ENCODE results near the gene HGD. TPM values are rescaled to one million over a fixed set of nuclear protein-coding genes. Genes with fewer than 3 reads are reported as not detected.

HGD gene
- polyA plus RNA-seq, 1 of the 3 experiments (the other 2 are of a cell fraction), result not detected

DNA sequence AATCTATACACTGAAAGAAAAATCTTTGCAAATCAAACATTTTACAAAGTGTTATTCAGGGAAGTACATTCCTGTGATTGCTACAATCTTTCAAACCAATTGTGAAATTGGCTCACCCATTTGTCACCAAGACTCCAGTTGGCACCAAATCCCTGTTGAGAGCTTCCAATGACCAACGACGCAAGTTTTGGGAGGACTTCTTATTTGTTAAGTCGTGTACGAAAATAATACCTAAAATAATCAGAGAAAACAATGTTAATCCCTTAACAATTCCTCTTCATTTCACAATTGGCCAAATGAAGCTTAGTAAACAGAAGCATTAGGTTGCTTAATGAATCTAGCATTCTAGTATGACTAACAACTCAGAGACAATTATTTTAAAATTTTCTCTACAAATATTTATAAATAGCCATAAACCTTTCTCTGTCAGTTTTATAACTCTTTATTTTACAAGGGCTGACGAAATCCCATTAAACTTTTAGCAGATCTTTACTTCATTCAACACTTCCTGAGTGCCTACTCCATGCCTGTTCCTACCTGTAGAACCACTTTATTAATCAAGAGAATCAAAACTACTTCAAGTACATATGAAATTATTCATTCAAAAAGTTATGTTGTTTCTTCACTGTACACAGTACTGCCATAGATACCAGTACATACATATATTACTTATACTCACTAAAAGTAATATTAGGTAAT is 24.0 kb upstream of the HGD start (continued):
- TF ChIP-seq, protein P1, sequence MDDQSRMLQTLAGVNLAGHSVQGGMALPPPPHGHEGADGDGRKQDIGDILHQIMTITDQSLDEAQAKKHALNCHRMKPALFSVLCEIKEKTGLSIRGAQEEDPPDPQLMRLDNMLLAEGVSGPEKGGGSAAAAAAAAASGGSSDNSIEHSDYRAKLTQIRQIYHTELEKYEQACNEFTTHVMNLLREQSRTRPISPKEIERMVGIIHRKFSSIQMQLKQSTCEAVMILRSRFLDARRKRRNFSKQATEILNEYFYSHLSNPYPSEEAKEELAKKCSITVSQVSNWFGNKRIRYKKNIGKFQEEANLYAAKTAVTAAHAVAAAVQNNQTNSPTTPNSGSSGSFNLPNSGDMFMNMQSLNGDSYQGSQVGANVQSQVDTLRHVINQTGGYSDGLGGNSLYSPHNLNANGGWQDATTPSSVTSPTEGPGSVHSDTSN (IDR thresholded peaks at IDR 0.05), result no peak
- TF ChIP-seq CHD2 (IDR thresholded peaks at IDR 0.05; ENCODE audit: low read length, partially characterized antibody), result no peak
- no peak for TF ChIP-seq NFIC (IDR thresholded peaks at IDR 0.05; ENCODE audit: borderline replicate concordance)
- TF ChIP-seq GABPA (IDR thresholded peaks at IDR 0.05; ENCODE audit: low read depth), result no peak
- TF ChIP-seq MEF2A (IDR thresholded peaks at IDR 0.05; ENCODE audit: borderline replicate concordance, low read depth), result no peak
- no peak for TF ChIP-seq SMC3 (IDR thresholded peaks at IDR 0.05; ENCODE audit: low read depth, low read length)
- no peak for TF ChIP-seq TCF12 (IDR thresholded peaks at IDR 0.05)
- no peak for TF ChIP-seq USF1 (IDR thresholded peaks at IDR 0.05; ENCODE audit: borderline replicate concordance, low read depth)

DNA sequence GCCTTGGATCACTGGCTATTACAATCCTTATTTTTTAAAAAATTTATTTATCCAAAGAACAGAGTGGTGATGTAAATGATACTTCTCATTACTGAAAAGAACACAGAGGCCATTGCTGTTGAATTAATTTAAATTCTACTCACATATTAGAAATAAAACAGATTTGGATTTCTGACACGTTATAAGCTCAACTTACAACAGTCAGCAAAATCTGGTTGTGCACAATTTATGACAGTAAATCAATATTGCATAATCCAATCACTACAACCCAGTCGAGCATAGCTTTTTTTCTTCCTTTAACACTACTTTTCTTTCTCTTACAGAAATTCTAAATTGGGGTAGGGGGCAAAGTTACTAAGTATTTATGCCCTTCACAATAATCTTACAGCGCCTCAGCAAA is 17.3 kb upstream of the HGD start:
- no peaks in the 10 kb centered on the region; the same call in 1 of the 2 replicates for H3K79me2 ChIP-seq (ENCODE audit: insufficient read depth)
- H3F3A ChIP-seq (replicated peaks; ENCODE audit: insufficient read depth), result no peaks in the 10 kb centered on the region
- no peak overlapping the region for H3K9ac ChIP-seq
- H2AFZ ChIP-seq (ENCODE audit: low read depth), result no peak overlapping the region
- no peaks in the 10 kb centered on the region for H3K4me1 ChIP-seq (ENCODE audit: control insufficient read depth in 1 of 2, insufficient read depth in 2 of 2, low read depth in 1 of 2, low read length in 1 of 2)
- no peaks in the 10 kb centered on the region for H3K9me2 ChIP-seq
- POLR2A ChIA-PET, result no interaction called here
- no peaks in the 10 kb centered on the region for H4K20me1 ChIP-seq (ENCODE audit: insufficient read depth)
- H3K27me3 ChIP-seq (ENCODE audit: insufficient read depth), result no peaks in the 10 kb centered on the region
- H3K36me3 ChIP-seq (replicated peaks in 1 of 2; ENCODE audit: control insufficient read depth in 1 of 2, insufficient read depth in 2 of 2, low read length in 1 of 2), result peaks cover 8 to 17% of the 10 kb centered on the region in 2 experiments
- no peak overlapping the region for H3K4me3 ChIP-seq (ENCODE audit: low read depth in 2 of 2, low read length in 1 of 2)
- WGBS (ENCODE audit: low lambda C conversion rate), result 85% methylated on average over 3 of the region's 3 CpGs
- CTCF ChIA-PET, result interaction anchor here (1.0 to 1.5 kb wide), 4 partner anchors 15 to 96 kb away, joined by 3 read pairs; no protein-coding TSS in a partner anchor
- 0 out of 2 replicates have a peak, but pooled peaks cover 6% of the 10 kb centered on the region for H3K9me3 ChIP-seq
- DNase-seq, result no peak
- H3K4me2 ChIP-seq, result no peak overlapping the region
- TF ChIP-seq GABPA (IDR thresholded peaks at IDR 0.05; ENCODE audit: low read depth) (no peak), RCOR1 (IDR thresholded peaks at IDR 0.05; ENCODE audit: low read length) (no peak), JUND (IDR thresholded peaks at IDR 0.05) (no peak), GATA2 (CRISPR knock-in tag; IDR thresholded peaks at IDR 0.05) (no peak), RXRA (IDR thresholded peaks at IDR 0.05; ENCODE audit: borderline replicate concordance, low read depth) (no peak), MXI1 (IDR thresholded peaks at IDR 0.05; ENCODE audit: low read depth, low read length) (no peak), EP300 (IDR thresholded peaks at IDR 0.05; ENCODE audit: borderline replicate concordance in 1 of 2, low read depth in 1 of 2, low read length in 1 of 2) (no peak), POLR2AphosphoS5 (IDR thresholded peaks at IDR 0.05; ENCODE audit: low read depth, low read length) (no peak), SMC3 (IDR thresholded peaks at IDR 0.05; ENCODE audit: low read depth, low read length) (no peak), EZH2phosphoT487 (IDR thresholded peaks at IDR 0.05; ENCODE audit: borderline replicate concordance, low read depth) (no peak), MEF2A (IDR thresholded peaks at IDR 0.05; ENCODE audit: borderline replicate concordance, low read depth) (no peak), ZBTB33 (IDR thresholded peaks at IDR 0.05; ENCODE audit: borderline replicate concordance, low read depth) (no peak)
- TF ChIP-seq, protein P1 (IDR thresholded peaks at IDR 0.05), result no peak
- TF ChIP-seq, protein P2, sequence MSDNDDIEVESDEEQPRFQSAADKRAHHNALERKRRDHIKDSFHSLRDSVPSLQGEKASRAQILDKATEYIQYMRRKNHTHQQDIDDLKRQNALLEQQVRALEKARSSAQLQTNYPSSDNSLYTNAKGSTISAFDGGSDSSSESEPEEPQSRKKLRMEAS (IDR thresholded peaks at IDR 0.05; ENCODE audit: low read depth), result no peak
- TF ChIP-seq, protein P3, sequence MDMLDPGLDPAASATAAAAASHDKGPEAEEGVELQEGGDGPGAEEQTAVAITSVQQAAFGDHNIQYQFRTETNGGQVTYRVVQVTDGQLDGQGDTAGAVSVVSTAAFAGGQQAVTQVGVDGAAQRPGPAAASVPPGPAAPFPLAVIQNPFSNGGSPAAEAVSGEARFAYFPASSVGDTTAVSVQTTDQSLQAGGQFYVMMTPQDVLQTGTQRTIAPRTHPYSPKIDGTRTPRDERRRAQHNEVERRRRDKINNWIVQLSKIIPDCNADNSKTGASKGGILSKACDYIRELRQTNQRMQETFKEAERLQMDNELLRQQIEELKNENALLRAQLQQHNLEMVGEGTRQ (IDR thresholded peaks at IDR 0.05; ENCODE audit: borderline replicate concordance, low read depth, low read length), result no peak
- H3K27ac ChIP-seq (ENCODE audit: low read depth in 2 of 2, low read length in 1 of 2), result no peak overlapping the region

All from SK-N-SH (cell line).